ENCODE measurements around the gene IQSEC1. TPM values are rescaled to one million over a fixed set of nuclear protein-coding genes. Genes with fewer than 3 reads are reported as not detected.
A peak's percentile ranks its signal among the peaks of the same experiment; 100 is the strongest.

The IQSEC1 gene
- total and polyA plus RNA-seq, 2 of the 8 experiments (the other 6 are each of a cell fraction or from before 2014, with no cell fraction given): 6.8 to 28.8 TPM

GRCh38 chr3:12957824-12958792 is 115.1 kb downstream of the IQSEC1 start:
- WGBS, 2 experiments (ENCODE audit: extremely low coverage in 1 of 2, insufficient coverage in 1 of 2, insufficient read length in 1 of 2, insufficient replicate concordance in 2 of 2, low coverage in 1 of 2, low lambda C conversion rate in 2 of 2, missing lambda C conversion rate in 1 of 2): 90% methylated on average over 13 of the region's 13 CpGs; no CpG with 5 or more reads in 1 of the 2 experiments
- Histone ChIP-seq H2BK15ac (ENCODE audit: low read length) (no peak overlapping the region), H3K27ac (ENCODE audit: low read depth, low read length) (no peak overlapping the region), H3K79me2 (ENCODE audit: control insufficient read depth in 1 of 2, insufficient read depth in 2 of 2, low read length in 2 of 2) (peaks cover 0 to 31% of the 10 kb centered on the region in 2 experiments; a peak in 2 of 4 replicates), H3K4ac (replicated peaks; ENCODE audit: insufficient read length, low read depth, low read length) (no peak overlapping the region), H4K8ac (ENCODE audit: extremely low read depth, insufficient read depth, low read length) (peak overlapping the region; percentile 9; the same call in 1 of the 2 replicates), H2AK5ac (ENCODE audit: low read depth, low read length) (no peak overlapping the region), H3K9me3 (ENCODE audit: insufficient read depth in 2 of 2, low read depth in 1 of 2, low read length in 1 of 2) (no peaks in the 10 kb centered on the region), H3K56ac (replicated peaks; ENCODE audit: insufficient read length, low read depth, low read length) (no peak overlapping the region), H2AFZ (ENCODE audit: low read length) (no peak overlapping the region), H3K4me1 (replicated peaks in 1 of 4; ENCODE audit: control insufficient read depth in 3 of 4, insufficient read depth in 4 of 4, low read length in 3 of 4) (peaks cover 0 to 7% (median 5%) of the 10 kb centered on the region in 4 experiments; a peak in 5 of 7 replicates), H2BK120ac (replicated peaks; ENCODE audit: low read depth, low read length) (no peak overlapping the region), H3K9ac (replicated peaks in 1 of 4; ENCODE audit: extremely low read depth in 1 of 4, low read depth in 3 of 4, low read length in 3 of 4) (no peak overlapping the region), H3K4me2 (ENCODE audit: insufficient read depth in 1 of 2, low read depth in 2 of 2, low read length in 2 of 2) (no peak overlapping the region), H3K36me3 (ENCODE audit: control insufficient read depth in 2 of 4, insufficient read depth in 4 of 4, low read length in 3 of 4) (no peaks in the 10 kb centered on the region), H4K5ac (ENCODE audit: insufficient read length, low read depth, low read length) (no peak overlapping the region), H3K4me3 (ENCODE audit: extremely low read depth in 1 of 4, insufficient read depth in 2 of 4, low read depth in 3 of 4, low read length in 4 of 4) (no peak overlapping the region), H2BK12ac (ENCODE audit: low read depth, low read length) (no peak overlapping the region), H3K23me2 (ENCODE audit: low read depth, low read length) (no peaks in the 10 kb centered on the region), H4K91ac (replicated peaks; ENCODE audit: insufficient read length, low read length) (no peak overlapping the region), H4K20me1 (replicated peaks in 1 of 2; ENCODE audit: control insufficient read depth in 1 of 2, insufficient read depth in 2 of 2, low read length in 2 of 2) (peaks cover 25 to 42% of the 10 kb centered on the region in 2 experiments), H3K14ac (ENCODE audit: insufficient read length) (no peak overlapping the region), H3K18ac (ENCODE audit: extremely low read depth, low read length) (no peak overlapping the region), H3K27me3 (replicated peaks in 1 of 4; ENCODE audit: control insufficient read depth in 3 of 4, extremely low read depth in 1 of 4, insufficient read depth in 3 of 4, low read length in 3 of 4) (no peaks in the 10 kb centered on the region), H3K79me1 (ENCODE audit: low read depth, low read length) (peaks cover 42% of the 10 kb centered on the region), H2BK5ac (ENCODE audit: low read depth, low read length) (no peak overlapping the region), H3K23ac (ENCODE audit: insufficient read length) (peak overlapping the region; percentile 19), H2BK20ac (ENCODE audit: low read length) (no peak overlapping the region)
- ChIA-PET CTCF (ENCODE audit: partially characterized antibody) (interaction anchor here (1.0 to 25.8 kb wide), 5 partner anchors 9 to 66 kb away, joined by 3 to 267 read pairs (median 4); no protein-coding TSS in a partner anchor), POLR2A (ENCODE audit: partially characterized antibody) (interaction anchor here (0.7 to 1.4 kb wide), 3 partner anchors 8 to 20 kb away, joined by 3 to 5 read pairs (median 4); no protein-coding TSS in a partner anchor)
- no peak for FAIRE-seq
- no peak for DNase-seq (ENCODE audit: low read depth in 1 of 2, low spot score in 2 of 2)
- TF ChIP-seq ATF2 (IDR thresholded peaks at IDR 0.05; ENCODE audit: low read length) (no peak), CTCF (IDR thresholded peaks at IDR 0.05; ENCODE audit: control extremely low read depth in 1 of 3, insufficient read depth in 1 of 3, low read depth in 1 of 3, low read length in 3 of 3) (no peak), SIRT6 (IDR thresholded peaks at IDR 0.05; ENCODE audit: low read length) (no peak), EGR1 (IDR thresholded peaks at IDR 0.05; ENCODE audit: borderline replicate concordance, low read depth, low read length) (no peak), ATF3 (IDR thresholded peaks at IDR 0.05; ENCODE audit: insufficient read depth, low read depth, low read length) (no peak)
